Sciatic nerve (tissue), 2 donors: ENCODE results near the gene GPC4. TPM values are rescaled to one million over a fixed set of nuclear protein-coding genes. Genes with fewer than 3 reads are reported as not detected.
A peak's percentile ranks its signal among the peaks of the same experiment; 100 is the strongest.

Experiments
- ATAC-seq: fragments of 200-7000 bp; cut with Tn5 transposase; one replicate; pipeline ENCODE4 v1.9.1; 2020; ENCODE audit warnings: mild to moderate bottlenecking, moderate library complexity
- DNase-seq: peaks from one replicate; pipeline ENCODE4 v3.0.0-alpha.2; 2020; ENCODE audit warnings: low spot score
- intact Hi-C: fragments of 100-400 bp; cut with DNase I; formaldehyde crosslinking; loops from one replicate; pipeline ENCODE4 v1.14.2; 2022
- total RNA-seq: library from RNA; stranded (reverse); fragmentation: NEBNext Ultra II Directional; extraction: Animal tissue kit (Norgen Biotek cat#: 25700); gene quantifications from one replicate; pipeline ENCODE4 v1.2.1, GENCODE V29; 2021
- donor health status: DM: no; HTN: no; CAD: no.
- donor health status: DM: no; HTN: no; CAD: no.

Gene GPC4
- total RNA-seq, 1 donor from 2014 or later = 27.5 TPM

DNA sequence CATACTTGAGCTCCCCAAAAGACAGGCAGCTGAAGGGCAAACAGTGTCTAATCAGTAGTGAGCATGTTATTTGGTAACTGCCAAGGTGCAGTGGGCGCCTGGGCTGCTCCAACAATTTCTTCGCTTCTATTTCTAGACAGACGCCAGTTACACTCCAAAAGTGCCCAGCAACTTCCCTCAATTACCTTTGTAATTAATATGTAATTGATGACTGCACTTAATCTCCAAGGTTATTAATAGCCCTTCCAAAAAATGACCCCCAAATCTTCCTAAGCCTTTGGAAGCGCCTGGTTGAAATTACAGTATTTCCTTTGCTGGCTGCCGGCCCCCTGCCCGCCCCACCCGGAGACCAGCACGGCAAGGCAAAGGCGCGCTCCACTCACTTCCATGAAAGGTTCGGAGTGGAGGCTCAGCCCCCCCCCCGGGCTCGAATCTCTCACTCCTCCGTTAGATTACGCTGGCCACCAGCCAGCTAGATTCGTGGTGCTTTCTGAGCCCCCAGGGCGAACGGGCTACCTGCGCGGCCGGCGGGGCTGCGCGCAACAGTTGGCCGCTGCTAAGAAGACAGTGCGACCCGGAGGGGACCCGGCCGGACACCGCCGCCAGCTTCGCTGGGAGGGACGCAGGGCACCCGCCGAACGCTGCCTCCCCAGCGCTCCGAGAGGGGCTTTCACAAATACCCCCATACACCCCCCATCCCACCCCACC lies 1.9 kb downstream of the GPC4 start:
- intact Hi-C loops = no loop called here
- DNase-seq (no peak), ATAC-seq (no peak)

- no peak for DNase-seq
Measured at GRCh38 chrX:133412665-133413064, 2.6 kb downstream of the GPC4 start.

GRCh38 chrX:133412246-133412645 lies 3.0 kb downstream of the GPC4 start:
- ATAC-seq (peak; percentile 39), DNase-seq (no peak)
- intact Hi-C loops = no loop called here

More at GRCh38 chrX:133412665-133413064, 2.6 kb downstream of the GPC4 start:
- no peak for ATAC-seq
- intact Hi-C loops = no loop called here

DNA sequence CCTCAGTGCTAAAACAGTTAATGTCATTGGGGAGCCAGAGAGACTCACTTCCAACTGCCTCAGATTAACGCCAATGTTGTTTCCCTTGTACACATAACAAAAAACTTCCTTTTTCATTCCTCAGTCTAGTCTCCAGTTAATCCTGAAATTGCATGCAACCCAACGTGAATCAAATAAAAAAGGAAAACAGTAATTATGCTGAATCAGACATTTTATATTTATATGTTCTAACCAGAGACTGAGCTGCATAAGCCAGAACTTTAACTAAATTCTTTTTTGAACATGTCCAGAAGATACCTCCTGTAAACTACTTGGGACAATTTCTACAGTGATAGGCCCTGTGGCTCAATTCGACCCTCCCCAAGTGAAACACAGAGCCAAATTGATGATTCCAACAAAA lies 4.7 kb downstream of the GPC4 start:
- no peak for DNase-seq
- ATAC-seq = no peak
- intact Hi-C loops = no loop called here

DNA sequence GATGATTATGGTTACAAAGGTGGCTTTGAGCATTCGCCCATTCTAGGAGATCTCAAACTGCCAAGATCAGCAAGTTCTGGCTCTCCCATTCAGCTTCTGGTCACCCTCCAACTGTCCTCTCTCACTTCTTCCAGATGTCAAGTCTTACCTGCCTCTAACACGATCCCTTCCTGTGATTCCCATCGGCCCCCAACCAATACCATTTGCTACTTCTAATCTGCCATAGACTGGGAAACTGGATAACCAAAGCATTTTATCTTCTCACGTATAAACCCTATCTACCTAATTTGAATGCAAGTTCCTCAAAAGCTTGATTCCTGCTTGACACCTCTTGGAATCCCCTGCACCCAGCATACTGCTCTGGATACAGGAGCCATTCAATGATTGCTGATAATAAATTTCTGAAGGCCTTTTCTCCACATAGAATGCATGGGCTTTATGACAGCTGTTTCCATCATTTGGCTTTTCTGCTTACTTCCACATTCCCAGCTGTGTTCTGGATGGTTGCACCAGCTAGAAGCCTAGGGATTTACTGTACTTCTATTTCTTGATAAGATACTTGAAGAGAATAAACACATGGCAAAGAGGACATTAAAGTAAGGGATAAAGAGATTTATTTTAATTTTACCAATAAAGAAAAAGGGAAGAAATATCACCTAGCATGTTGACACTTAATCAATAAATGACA lies 9.6 kb downstream of the GPC4 start:
- intact Hi-C loops = no loop called here
- ATAC-seq (no peak), DNase-seq (no peak)

GRCh38 chrX:133403984-133404383 lies 11.3 kb downstream of the GPC4 start:
- ATAC-seq = no peak
- intact Hi-C loops = no loop called here
- no peak for DNase-seq

DNA sequence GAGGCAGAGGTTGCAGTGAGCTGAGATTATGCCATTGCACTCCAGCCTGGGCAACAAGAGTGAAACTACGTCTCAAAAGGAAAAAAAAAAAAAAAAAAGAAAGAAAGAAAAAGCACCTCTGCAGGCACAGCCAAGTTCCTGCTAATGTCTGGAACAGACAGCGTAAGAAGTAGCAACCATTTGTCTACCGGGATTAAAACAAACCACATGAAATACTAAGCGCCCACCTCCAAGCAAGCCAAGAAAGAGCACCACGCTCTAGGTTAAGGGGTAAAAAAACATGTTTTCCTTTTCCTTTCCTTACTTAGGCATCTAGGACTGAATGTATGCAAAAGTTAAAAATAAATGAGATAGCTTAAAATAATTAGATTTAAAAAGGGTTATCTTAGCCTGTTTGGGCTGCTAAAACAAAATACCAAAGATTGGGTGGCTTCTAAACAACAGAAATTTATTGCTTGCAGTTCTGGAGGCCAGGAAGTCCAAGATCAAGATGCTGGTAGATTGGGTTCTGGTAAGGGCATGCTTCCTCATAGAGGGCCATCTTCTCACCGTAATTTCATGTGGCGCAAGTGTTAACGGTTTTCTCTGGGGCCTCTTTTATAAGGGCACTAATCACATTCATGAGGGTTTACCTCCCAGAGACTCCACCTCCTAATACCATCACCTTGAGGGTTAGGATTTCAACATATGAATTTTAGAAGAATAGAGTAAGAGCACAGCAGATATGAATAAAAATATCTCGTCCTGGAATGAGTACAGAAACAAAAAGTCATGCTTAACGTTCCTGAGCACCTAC lies 12.3 kb downstream of the GPC4 start:
- ATAC-seq (no peak), DNase-seq (no peak)
- intact Hi-C loops = no loop called here

DNA sequence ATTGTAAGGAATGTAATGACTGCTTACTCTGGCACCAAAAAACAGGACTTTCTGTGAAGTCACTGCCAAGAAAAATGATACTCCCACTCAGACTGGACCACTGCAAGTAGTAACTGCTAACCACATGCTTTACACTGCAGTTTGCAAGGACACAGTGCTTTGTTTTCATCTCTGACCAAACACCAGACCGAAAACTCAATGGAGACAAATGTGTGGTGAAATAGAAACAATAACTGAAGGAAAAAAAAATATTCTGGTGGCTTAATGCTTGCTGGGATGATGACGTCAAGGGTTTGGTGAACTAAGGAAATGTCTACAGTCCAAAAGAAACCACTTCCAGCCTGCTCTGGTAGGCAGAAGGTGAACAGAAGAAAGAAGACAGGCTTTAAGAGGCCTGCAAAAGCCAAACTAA lies 13.2 kb downstream of the GPC4 start:
- ATAC-seq (peak; percentile 88), DNase-seq (no peak)
- intact Hi-C loops = no loop called here

DNA sequence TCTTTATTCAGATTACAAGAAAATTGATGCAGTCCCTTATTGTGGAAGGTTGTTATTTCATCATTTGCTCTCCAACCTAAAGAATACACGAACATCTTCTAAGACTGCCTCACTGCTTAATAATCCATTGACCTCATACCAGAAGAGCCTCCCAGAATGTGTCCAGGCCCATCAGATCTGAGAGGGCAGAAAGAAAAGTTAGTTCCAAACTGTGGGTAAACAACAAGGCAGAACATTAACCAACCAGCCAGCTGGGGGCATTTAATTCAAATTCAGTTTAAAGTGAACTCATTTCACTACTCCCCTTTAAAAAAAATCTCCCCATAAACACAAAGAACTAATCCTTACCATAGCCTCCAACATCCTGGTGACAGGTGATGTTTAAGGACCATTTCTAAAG lies 13.8 kb downstream of the GPC4 start:
- no peak for DNase-seq
- peak; percentile 29 for ATAC-seq
- intact Hi-C loops = no loop called here

DNA sequence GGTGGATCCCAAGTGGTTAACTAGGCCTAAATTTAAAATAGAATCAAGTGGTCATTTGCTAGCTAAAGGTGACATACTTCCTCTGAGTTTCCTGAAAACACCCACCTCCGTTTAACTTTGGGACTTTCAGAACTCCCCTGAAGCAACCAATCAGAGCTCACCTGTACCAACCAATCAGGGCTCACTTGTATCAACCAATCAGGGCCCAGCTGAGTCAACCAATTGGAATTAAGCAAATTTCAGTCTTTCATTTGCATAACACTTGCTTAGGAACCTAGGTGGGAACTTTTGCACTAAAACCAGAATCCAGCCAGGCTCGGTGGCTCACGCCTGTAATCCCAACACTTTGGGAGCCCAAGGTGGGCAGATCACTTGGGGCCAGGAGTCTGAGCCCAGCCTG lies 15.9 kb downstream of the GPC4 start:
- intact Hi-C loops = no loop called here
- DNase-seq (no peak), ATAC-seq (no peak)

DNA sequence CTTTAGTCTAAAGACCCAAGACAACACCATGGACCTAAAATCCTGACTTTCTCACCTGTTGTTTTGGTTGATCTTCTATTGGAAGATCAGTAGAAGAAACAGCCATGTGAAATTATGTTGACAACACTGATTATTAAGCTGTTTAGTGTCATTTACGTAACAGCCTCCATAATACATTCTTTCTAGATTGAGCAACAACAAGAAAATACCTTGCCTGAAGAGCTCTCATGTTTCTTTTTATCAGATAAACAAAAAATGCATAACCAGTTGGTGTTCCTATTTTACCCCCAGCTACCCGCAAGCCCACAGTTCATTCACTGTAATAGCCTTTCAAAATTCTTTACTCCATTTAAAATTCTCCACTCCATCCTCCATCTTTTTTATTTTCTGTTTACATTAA lies 20.5 kb downstream of the GPC4 start:
- ATAC-seq (no peak), DNase-seq (no peak)
- intact Hi-C loops = no loop called here

DNA sequence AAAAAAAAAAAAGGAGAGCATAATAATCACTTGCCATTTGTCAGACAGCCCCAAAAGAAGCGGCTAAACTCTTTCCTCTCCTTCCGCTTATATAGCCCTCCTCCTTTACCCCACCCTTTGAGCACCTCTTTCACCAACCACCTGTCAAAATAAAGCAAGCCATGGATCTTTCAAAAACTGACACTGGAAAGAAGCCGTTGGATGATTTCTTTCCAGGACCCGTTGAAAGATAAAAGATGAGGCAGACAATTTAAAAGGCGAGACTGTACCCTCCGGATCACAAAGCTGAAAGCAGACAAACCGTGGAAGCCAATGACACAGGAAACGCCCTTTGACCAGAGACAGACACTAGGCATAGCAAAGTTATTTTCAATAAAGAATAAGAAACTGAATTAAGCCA lies 22.6 kb downstream of the GPC4 start:
- intact Hi-C loops = no loop called here
- DNase-seq (no peak), ATAC-seq (no peak)

GRCh38 chrX:133391111-133391510 lies 24.2 kb downstream of the GPC4 start:
- ATAC-seq (peak; percentile 66), DNase-seq (no peak)
- intact Hi-C loops = no loop called here

GRCh38 chrX:133390676-133391075 lies 24.6 kb downstream of the GPC4 start:
- intact Hi-C loops = no loop called here
- DNase-seq (no peak), ATAC-seq (no peak)

- intact Hi-C loops = no loop called here
- DNase-seq (no peak), ATAC-seq (no peak)
Measured at GRCh38 chrX:133389975-133390374, 25.3 kb downstream of the GPC4 start.

GRCh38 chrX:133384454-133384853 lies 30.8 kb downstream of the GPC4 start:
- intact Hi-C loops = no loop called here
- DNase-seq = no peak
- no peak for ATAC-seq

DNA sequence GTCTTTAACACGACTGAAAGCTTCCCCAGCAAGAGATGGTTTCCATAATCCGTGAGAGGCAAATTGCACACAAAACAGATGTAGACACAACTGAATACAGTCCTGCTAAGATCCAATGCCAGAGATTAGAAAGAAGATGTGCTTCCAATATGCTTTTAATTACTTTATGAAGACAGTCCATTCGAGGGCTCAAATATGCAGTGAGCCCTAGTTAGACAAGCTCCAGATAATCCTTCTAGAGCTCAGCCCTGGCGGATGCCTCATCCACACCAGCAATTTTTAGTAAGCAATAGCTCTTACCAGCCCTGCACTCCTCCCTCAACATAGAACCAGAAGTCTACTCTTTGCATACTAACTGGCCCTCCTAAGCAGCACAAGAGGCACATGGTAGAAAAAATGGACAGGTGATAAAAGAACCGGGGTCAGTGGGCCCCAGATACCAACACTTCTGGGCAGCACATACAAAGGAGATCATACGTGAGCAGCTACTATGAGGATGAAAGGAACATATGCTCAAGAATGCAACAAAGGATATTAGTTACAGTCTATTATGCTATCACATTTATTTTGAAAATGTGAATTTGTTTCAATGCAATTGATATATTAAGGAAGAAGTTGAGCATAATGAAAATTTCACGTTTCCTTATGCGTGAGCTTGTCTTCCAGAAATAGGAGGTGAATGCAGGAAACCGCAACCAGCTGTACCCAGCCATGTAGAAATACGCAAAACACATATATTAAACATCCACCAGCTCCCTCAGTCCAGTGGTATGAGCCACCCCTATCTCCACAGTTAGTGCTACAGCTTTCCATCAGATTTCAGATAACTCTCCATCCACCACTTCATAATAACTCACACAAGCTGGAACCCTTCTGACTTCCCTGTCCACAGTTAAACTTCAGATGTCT lies 34.3 kb downstream of the GPC4 start:
- ATAC-seq (no peak), DNase-seq (no peak)
- intact Hi-C loops = no loop called here

DNA sequence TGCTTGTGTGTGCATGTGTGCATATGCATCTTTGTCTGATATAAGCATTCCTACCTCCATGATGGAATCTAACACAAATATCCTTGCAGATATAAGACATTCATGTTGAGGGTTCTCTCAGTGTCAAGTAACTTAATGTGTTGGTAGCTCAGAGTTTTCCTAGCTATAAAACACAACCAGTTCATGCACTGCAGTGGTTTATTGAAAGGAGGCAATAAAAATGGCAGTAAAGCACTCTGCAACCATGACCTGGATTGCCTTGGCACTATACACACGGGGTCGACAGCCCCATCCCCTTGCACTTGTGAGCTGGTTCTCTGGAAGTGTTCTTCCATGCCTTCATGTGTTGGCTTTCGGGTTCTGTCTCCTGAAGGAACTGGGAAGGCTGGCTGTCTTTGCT lies 38.9 kb downstream of the GPC4 start:
- ATAC-seq = no peak
- intact Hi-C loops = no loop called here
- DNase-seq = no peak
